HG03103 (cell line): ENCODE results near the gene RSF1.
"Not testable (repeated sequence)": the region's sequence is repeated elsewhere in the genome, so short reads cannot be mapped to it uniquely, and the experiment has no call there.

ENCODE experiments used
- ATAC-seq: cut with Tn5 transposase; IDR thresholded peaks from one replicate; pipeline ENCODE4 v1.9.1; 2021; ENCODE audit warnings: low read depth; ENCODE audit not compliant: unreplicated experiment

The RSF1 gene, protein sequence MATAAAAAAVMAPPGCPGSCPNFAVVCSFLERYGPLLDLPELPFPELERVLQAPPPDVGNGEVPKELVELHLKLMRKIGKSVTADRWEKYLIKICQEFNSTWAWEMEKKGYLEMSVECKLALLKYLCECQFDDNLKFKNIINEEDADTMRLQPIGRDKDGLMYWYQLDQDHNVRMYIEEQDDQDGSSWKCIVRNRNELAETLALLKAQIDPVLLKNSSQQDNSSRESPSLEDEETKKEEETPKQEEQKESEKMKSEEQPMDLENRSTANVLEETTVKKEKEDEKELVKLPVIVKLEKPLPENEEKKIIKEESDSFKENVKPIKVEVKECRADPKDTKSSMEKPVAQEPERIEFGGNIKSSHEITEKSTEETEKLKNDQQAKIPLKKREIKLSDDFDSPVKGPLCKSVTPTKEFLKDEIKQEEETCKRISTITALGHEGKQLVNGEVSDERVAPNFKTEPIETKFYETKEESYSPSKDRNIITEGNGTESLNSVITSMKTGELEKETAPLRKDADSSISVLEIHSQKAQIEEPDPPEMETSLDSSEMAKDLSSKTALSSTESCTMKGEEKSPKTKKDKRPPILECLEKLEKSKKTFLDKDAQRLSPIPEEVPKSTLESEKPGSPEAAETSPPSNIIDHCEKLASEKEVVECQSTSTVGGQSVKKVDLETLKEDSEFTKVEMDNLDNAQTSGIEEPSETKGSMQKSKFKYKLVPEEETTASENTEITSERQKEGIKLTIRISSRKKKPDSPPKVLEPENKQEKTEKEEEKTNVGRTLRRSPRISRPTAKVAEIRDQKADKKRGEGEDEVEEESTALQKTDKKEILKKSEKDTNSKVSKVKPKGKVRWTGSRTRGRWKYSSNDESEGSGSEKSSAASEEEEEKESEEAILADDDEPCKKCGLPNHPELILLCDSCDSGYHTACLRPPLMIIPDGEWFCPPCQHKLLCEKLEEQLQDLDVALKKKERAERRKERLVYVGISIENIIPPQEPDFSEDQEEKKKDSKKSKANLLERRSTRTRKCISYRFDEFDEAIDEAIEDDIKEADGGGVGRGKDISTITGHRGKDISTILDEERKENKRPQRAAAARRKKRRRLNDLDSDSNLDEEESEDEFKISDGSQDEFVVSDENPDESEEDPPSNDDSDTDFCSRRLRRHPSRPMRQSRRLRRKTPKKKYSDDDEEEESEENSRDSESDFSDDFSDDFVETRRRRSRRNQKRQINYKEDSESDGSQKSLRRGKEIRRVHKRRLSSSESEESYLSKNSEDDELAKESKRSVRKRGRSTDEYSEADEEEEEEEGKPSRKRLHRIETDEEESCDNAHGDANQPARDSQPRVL (N-terminal part only)

DNA sequence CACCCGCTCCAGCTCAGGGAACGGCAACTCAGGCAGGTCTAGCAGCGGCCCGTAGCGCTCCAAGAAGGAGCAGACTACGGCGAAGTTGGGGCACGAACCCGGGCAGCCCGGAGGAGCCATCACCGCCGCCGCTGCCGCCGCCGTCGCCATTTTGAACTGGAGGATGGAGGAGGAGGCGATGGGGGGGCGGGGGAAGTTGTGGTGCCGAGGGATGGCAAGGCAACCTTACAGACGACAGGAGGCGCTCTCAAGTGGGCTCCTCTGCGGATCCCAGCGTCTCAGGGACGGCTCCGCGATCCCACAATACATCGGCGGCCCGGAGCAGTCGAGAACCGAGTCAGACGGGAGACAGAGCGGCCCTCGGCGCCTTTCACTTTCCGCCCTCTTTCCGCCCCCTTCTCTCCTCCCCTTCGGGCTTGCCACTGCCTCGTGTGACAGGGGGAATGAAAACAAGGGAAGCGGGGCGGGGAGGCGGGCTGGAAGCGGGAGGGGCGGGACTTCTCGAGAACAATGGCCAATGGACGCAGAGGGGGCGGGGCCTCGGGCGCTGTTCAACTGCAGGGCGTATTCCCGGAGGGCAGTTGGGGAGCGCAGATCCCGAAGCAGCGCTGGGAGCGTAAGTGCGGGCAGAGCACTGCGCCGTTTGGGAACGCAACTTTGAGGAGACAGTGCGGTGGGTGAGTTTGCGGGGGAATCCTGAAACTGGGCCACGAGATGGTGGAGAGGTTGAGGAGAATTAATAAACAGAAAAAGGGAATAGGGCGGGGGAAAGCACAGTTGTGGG is at the start of gene RSF1, which contains the start of gene AAMDC:
RSF1 (minus strand) TSS at position 158 of the 784 bp plus-strand sequence; CDS start at position 150, 8 bp downstream.
AAMDC (plus strand) TSS at position 580 of the 784 bp plus-strand sequence. CDS start 21,353 bp downstream, outside the sequence.
- ATAC-seq: peak; percentile 62

DNA sequence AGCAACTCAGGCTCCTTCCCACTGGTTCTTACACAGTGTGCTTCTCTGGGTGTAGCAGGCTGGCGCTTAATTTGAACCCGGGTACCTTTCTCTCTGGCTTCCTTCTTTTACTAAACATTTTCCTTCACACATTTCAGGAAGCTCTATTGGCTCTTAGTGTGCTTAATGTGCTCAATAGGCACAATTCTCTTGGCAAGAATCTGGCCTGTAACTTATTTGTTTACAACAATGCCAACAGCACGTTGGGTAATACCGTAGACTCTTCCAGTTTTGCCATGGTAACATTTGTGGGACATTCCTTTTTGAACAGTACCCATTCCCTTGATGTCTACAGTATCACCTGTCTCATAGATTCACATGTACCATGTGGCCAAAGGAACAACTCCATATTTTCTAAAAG is 48.2 kb upstream of the RSF1 start:
- no peak for ATAC-seq

DNA sequence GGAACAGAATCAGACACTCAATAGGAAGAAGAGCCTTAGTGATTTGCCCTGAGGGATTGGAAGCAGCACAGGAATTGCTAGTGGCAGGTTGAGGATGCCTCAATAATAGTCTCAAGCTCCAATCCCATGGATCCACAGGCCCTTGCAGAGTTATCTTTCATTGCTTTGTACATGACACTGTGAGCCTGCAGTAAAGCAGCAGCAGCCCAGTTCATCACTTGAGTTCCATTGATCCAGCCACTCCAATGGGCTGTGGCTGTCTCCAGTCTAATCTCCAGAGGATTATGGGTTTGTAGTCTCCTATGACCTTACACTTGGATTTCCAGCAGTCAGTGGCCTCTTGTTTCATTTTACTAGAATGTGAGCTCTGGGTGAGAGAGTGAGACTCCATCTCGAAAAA is 45.8 kb upstream of the RSF1 start:
- no peak for ATAC-seq

DNA sequence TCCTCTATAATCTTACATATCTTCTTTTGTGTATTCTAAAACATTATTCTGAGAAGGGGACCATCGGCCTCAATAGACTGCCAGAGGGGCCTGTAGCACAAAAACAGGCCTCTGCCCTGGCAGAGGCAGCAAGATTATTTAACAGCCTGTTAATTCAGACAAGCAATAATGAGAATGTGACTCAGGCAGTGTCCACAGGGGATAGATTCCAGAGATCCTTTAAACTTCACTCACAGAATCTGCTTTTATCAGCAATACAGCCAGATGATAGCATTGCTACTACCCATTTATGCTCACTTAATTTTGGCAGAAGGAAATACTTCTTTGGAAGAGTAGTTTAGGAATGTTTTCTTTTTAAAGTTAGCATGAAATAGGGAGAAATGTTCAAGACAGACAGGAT is 45.3 kb upstream of the RSF1 start:
- no peak for ATAC-seq

DNA sequence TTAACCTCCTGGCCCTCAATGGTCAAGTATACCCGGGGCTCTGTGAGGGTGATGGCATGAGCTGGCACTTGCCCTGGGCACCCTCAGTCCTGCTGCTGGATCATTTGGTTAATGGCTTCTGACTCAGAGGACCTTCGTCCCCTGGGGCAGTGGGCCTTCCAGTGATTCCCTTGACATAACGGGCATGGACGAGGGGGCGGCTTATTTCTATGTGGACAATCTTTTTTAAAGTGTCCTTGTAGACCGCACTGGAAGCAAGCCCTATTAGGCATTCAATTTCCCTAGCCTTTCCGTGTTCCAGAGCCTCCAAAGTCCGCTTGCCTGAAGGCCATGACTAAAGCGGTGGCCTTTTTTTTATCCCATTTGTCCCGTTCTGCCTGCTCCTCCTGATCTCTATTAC is 40.9 kb upstream of the RSF1 start:
- not testable (repeated sequence) for ATAC-seq

DNA sequence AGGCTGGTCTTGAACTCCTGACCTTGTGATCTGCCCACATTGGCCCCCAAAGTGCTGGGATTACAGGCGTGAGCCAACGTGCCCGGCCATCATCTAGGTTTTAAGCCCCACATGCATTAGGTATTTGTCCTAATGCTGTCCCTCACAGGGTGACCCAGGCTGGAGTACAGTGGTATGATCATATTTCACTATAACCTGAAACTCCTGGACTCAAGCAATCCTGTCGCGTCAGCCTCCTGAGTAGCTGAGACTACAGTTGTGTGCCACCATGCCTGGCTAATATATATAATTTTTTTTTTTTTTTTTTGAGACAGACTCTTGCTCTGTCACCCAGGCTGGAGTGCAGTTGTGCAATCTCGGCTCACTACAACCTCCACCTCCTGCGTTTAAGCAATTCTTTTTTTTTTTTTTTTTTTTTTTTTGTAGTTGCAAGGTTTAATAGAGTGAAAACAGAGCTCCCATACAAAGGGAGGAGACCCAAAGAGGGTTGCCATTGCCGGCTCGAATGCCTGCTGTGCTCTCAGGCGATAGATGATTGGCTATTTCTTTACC is 37.5 kb upstream of the RSF1 start:
- not testable (repeated sequence) for ATAC-seq

DNA sequence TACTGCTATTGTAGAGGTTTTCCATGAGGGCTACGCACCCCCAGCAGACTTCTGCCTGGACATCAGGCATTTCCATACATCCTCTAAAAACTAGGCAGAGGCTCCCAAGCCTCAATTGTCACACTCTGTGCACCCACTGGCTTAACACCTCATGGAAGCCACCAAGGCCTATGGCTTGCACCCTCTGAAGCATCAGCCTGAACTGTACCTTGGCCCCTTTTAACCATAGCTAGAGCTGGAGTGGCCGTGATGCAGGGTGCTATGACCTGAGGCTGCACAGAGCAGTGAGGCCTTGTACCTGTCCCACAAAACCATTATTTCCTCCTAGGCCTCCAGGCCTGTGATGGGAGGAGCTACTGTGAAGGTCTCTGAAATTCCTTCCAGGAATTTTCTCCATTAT is 34.3 kb upstream of the RSF1 start:
- no peak for ATAC-seq

DNA sequence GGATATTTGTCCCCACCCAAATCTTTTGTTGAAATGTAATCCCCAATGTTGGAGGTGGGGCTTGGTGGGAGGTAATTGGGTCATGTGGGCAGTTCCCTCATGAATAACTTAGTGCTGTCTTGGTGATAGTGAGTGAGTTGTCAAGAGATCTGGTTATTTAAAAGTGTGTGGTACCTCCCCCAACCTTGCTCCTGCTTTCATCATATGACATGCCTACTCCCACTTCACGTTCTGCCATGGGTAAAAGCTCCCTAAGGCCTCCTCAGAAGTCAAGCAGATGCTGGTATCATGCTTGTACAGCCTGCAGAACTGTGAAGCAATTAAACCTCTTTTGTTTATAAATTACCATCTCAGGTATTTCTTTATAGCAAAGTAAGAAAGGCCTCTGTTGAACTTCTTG is 31.0 kb upstream of the RSF1 start:
- no peak for ATAC-seq

DNA sequence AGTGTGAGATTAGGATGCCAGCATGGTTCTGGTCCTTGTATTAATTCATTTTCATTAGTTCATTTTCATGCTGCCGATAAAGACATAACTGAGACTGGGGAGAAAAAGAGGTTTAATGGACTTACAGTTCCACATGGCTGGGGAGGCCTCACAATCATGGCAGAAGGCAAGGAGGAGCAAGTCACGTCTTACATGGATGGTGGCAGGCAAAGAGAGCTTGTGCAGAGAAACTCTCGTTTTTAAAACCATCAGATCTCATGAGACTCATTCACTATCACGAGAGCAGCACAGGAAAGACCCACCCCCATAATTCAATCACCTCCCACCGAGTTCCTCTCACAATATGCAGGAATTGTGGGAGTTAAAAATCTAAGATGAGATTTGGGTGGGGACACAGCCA is 23.2 kb upstream of the RSF1 start:
- not testable (repeated sequence) for ATAC-seq

DNA sequence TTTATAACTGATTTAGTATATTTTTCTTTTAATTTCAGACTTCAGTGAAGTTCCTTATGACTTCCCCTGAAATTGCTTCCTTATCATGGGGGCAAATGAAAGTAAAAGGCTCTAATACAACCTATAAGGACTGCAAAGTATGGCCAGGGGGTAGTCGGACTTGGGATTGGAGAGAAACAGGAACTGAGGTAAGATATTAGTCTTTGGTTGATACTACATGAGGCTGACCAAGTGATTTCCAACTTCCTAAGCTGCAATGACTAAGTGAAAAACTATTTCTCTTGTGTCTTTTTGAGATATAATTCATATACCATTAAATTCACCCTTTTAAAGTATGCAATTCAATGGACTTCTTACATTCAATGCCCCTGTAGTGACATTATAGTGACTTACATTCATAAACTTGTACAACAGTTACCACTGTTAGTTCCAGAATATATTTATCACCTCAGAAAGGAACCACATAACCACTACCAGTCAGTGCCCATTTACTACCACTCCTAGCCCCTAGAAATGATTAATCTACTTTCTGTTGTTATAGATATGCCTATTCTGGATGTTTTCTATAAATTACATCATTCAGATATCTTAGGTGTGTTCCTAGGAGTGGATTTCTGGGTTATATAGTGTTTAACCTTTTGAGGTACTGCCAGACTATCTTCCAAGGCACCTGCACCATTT is 22.1 kb upstream of the RSF1 start:
- no peak for ATAC-seq

DNA sequence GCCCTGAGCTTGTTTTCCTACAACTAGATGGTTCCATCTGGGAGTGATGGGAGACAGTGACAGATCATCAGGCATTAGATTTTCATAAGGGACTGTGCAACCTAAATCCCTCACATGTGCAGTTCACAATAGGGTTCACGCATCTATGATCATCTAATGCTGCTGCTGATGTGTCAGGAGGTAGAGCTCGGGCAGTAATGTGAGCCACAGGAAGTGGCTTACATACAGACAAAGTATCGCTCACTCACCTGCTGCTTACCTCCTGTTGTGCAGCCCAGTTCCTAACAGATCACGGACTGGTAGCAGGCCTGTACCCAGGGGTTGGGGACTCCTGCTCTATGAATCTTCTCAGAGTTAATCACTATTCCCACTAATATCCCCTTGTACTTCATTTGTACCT is 12.8 kb upstream of the RSF1 start:
- no peak for ATAC-seq

DNA sequence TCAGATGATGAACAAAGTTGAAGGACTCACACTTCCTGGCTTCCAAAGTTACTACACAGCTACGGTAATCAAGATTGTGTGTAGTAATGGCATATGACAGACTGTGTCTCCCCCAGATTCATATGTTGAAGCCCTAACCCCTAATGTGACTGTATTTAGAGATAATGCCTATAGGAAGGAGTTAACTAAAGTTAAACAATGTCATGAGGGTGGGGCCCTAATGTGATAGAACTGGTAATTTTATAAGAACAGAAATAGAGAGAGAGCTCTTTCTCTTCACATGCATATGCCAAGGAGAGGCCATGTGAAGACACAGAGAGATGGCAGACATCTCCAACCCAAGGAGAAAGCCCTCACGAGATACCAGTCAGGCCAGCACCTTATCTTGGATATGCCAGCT is 8.4 kb upstream of the RSF1 start:
- ATAC-seq: no peak

DNA sequence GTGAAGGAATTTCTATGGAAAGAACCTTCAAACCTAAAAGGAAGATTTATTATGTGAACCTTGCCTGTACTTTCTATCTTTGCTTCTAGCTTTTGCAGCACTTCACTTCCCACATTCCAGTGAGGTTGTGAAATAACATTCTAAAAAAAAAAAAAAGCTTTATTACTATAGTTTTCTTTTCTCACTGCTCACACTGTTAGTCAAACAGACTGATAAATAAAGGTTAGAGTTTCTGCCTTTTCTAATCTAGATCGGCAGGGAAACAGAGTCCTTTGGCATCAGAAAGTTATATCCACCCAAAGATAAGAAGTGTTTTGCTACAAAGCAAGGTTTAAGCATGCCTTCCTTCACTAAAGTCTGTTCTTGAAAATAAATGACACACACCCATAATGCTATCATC is 3.3 kb upstream of the RSF1 start:
- no peak for ATAC-seq

DNA sequence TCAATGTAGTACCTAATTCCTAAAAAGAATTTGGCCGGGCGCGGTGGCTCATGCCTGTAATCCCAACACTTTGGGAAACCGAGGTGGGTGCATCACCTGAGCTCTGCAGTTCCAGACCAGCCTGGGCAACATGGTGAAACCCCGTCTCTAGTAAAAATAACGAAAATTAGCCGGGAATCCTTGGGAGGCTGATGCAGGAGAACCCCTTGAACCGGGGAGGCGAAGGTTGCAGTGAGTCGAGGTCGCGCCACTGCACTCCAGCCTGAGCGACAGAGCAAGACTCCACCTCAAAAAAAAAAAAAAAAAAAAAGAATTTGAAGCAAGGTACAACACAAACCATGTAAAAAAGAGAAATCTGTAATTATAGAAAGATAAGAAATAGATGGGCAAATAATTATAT is 1.6 kb upstream of the RSF1 start:
- not testable (repeated sequence) for ATAC-seq

DNA sequence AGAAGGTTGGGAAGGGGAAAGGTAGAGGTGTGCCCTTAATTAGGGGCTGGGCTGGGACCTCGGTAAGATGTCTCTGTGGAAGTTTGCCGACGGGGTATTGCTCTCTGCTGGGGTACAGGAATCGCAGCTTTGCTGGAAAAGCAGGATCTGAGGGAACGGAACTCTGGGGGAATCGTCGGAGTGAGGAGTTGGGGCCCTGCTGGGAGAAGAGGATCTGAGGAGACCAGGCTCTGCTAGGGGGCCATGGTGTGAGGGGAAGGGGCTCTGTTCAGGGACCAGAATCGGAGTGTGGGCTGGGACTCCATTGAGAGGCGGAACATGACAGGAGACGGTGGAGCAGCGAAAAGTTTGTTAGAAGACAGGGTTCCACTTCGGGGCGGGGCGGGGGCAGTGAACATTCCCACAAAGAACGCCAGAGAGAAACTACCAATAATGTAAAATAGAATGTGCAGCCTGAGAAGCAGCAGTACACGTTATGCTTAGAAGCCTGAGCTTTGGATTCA is 878 bp upstream of the RSF1 start:
- ATAC-seq: no peak

DNA sequence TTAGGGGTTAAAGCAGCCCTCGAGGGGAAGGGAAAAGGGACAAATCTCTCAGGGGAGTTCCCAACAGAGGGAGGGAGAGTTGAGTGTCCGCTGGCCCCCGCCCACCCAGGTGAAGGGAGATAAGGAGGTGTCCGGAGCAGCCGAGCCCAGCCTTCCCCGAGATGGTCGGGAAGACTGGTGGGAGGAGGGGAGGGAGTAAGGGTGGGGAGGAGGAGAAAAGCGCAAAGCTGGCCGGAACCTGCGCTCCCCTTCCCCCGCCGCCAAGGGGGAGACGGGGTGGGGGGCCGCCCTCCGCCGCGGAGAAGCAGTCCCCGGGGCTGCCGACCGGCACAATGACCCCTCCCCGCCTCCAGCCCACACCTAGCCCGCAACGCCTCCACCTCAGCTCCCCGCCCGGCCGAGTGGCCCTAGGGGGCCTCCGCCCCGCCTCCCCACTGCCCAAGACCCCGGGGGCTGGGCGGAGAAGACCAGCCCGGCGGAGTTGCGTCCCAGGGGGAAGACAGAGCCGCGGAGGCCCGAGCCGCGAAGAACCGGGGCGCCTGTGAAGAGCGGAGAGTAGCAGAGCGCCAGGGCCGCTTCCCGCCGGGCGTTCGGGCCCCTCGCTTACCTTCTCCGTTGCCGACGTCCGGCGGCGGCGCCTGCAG is 479 bp downstream of the RSF1 start:
- ATAC-seq: peak; percentile 6

DNA sequence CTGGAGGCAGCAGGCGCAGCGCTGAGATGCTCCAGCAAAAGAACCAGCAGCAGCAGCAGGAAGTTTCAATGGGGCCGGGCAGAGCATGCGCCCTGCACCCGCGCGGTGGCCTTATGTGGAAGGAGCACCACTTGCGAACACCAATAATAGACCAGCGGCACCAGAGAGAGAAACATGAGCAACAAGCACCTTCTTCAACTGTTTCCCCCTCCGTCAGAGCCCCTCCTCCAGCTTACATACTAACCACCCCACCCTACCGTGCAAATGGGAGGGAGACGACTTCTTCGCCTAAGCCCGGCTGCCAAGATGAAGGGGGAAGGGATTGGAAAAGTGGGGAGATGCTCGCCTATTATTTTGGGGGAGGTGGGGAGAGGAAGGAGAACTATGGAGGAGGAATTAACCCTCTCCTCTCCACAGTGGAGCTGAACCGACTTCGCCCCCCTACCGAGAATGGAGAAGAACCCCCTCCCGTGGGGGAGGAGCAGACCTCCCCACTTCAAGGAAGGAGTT is 1.1 kb downstream of the RSF1 start:
- peak; percentile 48 for ATAC-seq

DNA sequence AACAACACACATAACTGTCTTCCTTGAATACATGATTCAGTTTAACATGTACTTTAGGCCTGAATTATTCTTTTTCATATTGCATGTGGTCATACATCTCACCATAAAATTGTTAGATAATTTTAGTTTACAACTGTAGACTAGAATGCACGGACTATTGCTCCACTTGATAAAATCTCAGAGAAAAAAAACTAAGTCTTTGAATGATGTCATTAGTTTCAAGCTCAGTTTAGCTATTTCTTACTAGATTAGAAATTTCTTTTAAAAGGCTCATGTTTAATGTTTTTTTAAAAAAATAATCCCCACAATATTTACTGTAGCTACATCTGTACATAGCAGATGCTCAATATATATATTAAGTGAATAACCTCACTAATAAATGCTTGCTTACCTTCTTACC is 5.1 kb downstream of the RSF1 start:
- no peak for ATAC-seq
